GM18951 (cell line): ENCODE results near the gene TMTC2.
"Not testable (repeated sequence)": the region's sequence is repeated elsewhere in the genome, so short reads cannot be mapped to it uniquely, and the experiment has no call there.

Experiments
- POLR2A ChIP-seq: IDR thresholded peaks from 4 replicates; pipeline ENCODE4 v1.6.1; 2011; ENCODE audit warnings: mild to moderate bottlenecking; ENCODE audit not compliant: insufficient read length, insufficient read depth; ENCODE audit errors: extremely low read depth
- in situ Hi-C: fragments of 300-500 bp; cut with MboI; formaldehyde crosslinking; loops from one replicate; pipeline ENCODE4 v1.12.0; 2022; ENCODE audit warnings: low sequenced_read_pairs, mixed read lengths, inconsistent platforms; ENCODE audit not compliant: unreplicated experiment

Gene TMTC2

DNA sequence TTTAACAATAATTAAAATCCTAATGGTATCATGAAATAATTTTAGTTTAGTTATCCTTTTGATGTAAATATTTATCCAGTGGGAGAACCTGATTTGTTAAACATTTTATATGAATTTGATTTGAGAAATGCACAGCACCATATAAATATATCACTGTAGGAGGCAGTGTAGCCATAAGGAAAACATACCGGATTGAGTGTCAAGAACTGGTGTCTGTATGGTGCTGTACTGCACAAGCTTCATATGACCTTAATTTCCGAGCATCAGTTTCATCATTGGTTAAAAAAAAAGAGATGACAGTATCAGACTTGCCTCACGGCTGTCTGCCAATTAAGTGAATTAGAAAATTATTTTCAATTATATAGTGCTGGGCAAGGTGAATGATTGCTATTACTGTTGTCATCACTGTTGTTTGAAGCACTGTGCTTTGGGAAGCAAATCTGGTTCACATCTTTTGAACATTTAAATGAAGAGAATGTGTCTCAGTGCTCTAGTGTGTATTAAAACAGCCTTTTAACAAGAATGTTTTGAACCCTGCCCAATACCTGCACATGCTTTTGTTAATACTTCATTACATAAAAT, 72.1 kb downstream of the TMTC2 start:
- no peak for TF ChIP-seq POLR2A
- in situ Hi-C loops, result no loop called here

GRCh38 chr12:82760423-82760822, 73.7 kb downstream of the TMTC2 start:
- TF ChIP-seq POLR2A, result no peak
- in situ Hi-C loops, result no loop called here

DNA sequence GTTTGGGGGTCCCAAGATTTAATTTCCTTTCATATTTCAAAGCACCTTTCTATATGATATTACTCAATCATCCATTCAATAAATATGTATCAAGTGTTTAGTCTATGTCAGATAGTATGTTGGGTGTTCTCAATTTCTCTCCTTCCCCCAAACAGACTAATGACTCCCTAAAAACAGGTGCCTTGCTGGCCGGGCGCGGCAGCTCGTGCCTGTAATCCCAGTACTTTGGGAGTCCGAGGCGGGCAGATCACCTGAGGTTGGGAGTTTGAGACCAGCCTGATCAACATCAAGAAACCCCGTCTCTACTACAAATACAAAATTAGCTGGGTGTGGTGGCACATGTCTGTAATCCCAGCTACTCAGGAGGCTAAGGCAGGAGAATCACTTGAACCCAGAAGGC, 78.5 kb downstream of the TMTC2 start:
- in situ Hi-C loops, result not testable (repeated sequence)

DNA sequence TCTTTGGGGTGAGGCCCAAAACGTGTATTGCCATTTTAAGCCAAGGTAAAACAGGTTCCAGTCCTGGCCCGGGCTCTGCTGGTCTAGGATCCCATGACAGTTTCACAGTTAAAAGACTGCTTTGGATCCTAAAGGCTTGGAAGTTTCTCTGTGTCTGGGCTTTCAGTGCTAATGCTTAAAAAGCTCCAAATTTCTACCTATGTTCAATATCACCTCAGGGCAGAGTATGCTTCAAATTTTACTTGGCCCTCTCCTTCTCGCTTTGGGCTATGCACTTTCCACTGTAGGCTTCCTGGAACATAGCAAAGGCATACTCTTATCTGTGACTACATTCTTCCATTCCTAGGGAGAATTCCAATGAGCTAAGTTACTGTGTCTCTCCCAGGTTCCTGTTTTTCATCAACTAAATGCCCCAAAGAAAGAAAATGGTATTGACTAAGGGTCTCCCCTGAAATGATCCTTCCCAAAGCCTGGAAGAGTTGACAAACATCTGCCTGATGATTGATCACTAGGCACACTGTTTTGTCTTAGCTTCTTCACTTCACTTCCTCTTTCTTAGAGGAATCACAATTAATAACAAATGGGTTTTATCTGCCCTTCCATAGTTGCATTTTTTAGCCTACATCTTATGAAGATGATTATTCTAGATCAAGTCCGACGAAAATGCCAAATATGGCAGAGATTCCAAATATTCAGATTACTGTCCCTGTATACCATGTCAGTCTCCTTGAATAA, 79.4 kb downstream of the TMTC2 start:
- in situ Hi-C loops, result no loop called here
- TF ChIP-seq POLR2A, result no peak

GRCh38 chr12:82774666-82775065, 88.0 kb downstream of the TMTC2 start:
- in situ Hi-C loops, result no loop called here
- no peak for TF ChIP-seq POLR2A

DNA sequence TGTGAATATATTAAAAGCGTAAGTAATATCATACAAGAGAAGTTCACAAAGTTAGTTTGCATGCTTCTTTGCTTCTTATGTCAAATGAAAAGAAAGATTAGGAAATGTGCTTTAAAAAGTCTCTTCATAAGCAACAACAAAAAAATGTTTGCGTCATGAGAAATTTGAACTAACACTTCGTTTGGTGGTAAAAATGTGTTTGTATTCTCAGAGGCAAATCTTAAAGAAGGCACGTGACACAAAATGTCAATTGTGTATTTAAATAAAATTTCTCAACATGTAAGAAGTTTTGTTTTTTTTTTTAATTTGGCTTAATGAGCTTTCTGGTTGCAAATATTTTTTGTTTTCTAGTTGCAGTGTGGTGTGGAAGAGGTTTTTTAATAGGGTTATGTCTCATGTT, 93.8 kb downstream of the TMTC2 start:
- no peak for TF ChIP-seq POLR2A
- in situ Hi-C loops, result no loop called here

- in situ Hi-C loops, result no loop called here
- TF ChIP-seq POLR2A, result no peak
Observed at GRCh38 chr12:82781309-82781997, 94.7 kb downstream of the TMTC2 start.

DNA sequence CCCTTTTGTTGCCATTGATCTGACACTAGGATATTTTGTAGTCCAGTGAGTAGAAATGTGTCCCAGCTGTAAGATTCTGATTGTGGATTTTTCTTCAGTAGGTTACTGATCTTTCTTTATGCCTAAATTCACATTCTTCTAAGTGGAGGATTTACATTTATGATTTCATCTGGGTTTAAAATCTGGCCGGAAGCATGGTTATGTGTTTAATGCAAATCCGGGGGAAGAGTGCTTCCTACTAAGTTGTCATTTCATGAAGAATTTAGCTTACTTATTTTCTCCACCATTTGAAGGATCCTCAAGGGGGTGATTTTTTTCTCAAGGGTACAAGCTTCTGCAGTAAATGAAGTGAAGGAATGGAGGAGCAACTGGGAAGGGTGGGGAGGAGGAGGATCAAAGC, 96.7 kb downstream of the TMTC2 start:
- in situ Hi-C loops, result no loop called here
- no peak for TF ChIP-seq POLR2A

DNA sequence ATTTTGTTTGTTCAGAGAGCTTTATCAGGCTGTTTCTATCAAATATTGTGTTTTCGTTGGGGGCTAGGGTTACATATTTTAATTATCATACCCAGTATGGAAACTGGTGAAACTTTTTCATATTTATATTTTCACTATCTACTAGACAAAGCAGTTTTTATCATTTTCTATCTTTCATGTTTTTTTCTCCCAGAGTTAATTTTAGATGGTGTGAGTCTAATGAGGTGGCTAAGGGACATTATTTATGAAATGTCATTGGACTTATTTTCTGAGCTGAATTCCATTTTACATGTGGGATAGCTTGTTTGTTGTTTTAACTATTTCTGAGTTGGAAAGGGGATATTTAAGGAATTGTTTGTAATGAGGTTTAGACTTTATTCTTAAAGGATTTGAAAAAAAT, 100.3 kb downstream of the TMTC2 start:
- TF ChIP-seq POLR2A, result no peak

DNA sequence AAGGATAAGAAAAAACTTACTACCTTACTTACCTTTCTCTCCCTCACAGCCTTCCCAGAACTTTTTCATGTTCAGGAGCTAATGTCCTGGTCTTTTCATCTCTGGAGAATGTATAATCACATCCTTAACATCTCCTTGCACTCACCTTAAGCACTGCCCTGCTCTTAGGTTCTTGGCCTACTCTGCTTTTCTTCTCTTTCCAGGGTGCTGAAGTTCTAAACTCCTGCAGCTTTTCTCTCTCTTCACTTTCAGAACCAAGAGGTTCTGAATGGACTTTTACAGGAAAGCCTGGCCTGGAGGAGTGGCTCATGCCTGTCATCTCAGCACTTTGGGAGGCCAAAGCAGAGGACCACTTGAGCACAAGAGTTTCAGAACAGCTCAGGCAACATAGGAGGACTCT, 101.9 kb downstream of the TMTC2 start:
- TF ChIP-seq POLR2A, result no peak
- in situ Hi-C loops, result no loop called here

More for the DNA sequence above, 100.3 kb downstream of the TMTC2 start:
- in situ Hi-C loops, result no loop called here

- TF ChIP-seq POLR2A, result no peak
- in situ Hi-C loops, result no loop called here
Observed at GRCh38 chr12:82789674-82790073, 103.0 kb downstream of the TMTC2 start.

DNA sequence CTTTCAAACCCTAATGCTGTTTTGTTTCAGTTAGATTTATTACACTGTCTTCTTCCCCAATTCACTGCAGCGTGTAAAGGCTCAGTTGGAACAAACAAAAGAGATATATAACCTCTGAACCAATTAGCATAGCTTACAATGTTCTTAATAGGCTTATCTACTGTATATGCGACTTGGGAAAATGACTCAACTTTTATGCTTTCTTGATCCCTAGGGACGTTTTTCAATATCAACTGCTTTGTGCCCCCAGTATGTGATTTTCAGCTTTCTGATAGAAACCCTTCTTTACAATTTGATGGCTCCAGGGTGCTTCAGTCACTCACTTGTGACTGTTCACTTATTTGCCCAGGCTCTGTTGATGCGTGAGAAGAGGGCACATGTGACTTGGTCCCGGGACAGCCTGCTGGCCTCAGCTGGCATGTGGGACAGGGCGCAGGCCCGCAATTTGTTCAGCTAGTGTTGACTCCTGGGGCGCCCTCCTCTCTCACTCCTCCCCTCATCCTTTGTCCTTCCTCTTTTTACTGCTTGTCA, 107.1 kb downstream of the TMTC2 start:
- in situ Hi-C loops, result no loop called here

GRCh38 chr12:82797480-82797879, 110.8 kb downstream of the TMTC2 start:
- no peak for TF ChIP-seq POLR2A
- in situ Hi-C loops, result no loop called here

More for the DNA sequence above, 107.1 kb downstream of the TMTC2 start:
- TF ChIP-seq POLR2A, result no peak

DNA sequence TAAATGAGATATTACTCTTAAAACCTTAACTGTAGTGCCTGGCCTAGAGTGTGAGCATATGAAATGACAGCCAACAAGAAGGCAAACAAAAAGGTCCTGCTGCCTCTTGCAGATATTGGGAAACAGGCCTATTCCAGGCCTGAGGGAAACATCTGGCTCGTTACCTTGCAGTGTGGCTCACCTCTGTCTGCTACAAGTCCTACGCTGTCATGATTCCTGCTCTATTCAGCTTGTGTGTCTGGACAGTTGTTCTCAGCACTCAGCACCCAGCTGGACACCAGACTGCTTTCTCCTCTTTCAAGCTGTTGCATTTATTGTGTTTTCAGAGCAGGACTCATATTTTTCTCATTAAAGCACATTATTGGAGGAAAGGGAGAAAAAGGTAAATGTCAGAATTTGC, 113.5 kb downstream of the TMTC2 start:
- in situ Hi-C loops, result no loop called here
- no peak for TF ChIP-seq POLR2A

DNA sequence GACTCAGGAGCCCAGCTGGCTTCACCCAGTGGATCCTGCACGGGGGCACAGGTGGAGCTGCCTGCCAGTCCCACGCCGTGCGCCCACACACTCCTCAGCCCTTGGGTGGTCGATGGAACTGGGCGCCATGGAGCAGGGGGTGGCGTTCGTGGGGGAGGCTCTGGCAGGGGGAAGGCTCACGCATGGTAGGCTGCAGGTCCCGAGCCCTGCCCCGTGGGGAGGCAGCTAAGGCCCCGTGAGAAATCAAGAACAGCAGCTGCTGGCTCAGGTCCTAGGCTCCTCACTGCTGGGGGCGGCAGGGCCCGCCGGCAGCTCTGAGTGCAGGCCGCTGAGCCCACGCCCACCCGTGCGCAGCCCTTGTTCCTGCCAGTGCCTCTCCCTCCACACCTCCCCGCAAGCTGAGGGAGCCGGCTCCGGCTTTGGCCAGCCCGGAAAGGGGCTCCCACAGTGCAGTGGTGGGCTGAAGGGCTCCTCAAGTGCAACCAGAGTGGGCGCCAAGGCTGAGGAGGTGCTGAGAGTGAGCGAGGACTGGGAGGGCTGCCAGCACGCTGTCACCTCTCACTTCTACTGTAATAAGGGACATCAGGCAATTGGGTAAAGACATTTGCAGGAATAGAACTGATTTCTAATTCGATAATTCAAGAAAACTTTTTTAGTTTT, 115.4 kb downstream of the TMTC2 start:
- in situ Hi-C loops, result no loop called here
- no peak for TF ChIP-seq POLR2A
